GM19467 (cell line): Measurements from ENCODE around the gene OTULIN.

ENCODE experiments used
- ATAC-seq: cut with Tn5 transposase; IDR thresholded peaks from one replicate; pipeline ENCODE4 v1.9.1; 2021; ENCODE audit warnings: mild to moderate bottlenecking, moderate library complexity; ENCODE audit not compliant: unreplicated experiment

Gene OTULIN

DNA sequence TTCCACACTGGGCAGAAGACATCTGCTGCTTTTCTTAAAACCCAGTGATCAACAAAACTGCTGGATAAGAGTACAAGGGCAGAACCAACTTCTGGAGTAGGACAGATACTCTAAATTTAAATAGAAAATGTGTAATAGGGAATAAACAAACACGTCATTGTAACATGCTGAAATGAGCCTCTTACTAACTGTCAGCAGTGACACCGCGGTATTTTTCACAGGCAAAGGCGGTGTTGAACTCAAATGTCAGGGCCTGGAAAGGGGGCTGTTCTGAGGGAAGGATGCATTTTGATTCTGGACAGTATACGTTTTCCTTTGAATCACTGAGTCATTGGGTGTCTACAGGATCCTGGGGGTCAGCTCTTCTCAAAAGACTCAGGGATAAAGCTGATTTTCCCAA, 73.5 kb downstream of the OTULIN start:
- no peak for ATAC-seq

DNA sequence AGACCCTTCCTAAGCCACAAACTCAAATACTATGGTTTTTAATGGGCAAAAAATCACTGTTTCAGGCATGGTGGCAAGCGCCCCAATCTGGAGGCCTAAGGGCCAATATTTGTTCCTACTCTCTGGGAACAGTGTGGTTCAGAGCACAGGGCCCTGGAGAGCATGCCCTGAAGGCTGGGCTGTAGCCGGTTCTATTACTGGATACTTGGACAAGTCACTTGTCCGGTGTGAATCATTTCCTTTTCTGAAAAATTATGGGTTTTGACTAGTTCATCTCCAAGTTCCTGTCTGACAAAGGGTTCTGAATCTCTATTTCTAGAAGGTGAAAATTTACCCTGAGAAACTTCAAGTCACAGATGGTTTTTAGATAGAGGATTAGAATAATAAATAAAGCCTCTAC, 75.0 kb downstream of the OTULIN start:
- no peak for ATAC-seq

DNA sequence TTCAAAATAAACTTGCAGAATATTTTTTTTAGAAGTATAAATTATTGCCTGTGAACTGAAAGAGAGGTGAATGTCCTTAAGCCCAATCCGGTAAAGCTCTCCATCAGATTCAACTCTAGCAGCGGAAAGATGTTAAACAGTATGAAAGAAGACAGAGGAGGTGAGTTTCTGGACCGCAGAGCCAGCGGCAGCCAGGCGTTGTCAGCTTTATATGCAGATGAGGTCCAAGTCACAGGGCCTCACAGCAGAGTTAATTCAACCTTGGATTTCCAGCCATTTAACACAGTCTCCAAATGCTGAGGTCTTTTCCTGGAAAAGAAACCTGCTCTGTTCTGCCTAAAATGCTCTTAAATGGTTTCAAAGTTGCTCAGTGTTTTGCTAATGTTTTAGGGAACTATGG, 75.5 kb downstream of the OTULIN start:
- no peak for ATAC-seq

DNA sequence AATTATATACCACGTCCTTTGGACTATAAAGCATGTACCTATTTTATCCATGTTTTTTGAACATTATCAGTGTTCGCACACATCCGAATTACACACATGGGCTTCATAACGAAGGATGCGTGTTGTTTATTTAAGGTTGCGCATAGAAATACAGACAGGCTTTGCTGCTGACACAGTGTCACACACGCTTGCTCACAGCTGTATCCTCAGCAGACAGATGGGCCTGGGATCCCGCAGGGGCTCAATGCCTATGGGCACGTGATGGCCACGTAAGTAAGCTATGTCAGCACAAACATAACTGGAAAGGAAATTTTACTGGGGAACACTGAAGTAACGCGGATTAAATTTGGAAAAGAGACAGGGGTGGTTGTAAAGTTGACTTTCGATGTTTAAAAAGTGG, 76.6 kb downstream of the OTULIN start:
- ATAC-seq: no peak

DNA sequence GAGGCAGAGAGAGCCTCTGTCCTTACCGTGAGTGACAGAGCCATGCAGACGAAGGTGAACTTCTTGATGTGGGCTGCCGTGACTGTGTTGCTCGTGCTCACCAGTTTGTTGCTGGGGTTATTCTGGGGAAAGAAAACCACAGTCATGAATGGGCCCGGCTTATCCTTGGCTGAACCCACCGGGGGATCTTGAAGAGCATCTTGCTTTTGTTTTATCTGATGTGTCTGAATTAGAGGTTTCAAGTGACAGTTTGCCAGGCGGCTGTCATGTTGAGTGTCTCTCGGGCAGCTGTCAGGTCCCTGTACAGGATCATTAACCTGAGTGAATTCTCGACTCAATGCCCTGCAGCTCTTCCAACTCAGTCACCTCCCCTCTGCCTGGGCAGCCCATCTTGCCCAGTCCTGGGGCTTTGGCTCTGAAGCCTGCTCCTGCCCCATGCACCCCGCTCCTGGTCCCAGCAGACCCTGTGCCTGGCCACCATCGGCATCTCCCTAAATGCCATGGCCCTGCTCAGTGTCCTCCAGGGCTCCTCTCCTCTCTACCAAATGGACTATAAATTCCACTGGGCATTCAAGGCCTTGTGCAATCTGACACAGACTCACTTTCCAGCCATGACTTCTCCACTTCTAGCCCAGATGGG, 77.4 kb downstream of the OTULIN start:
- no peak for ATAC-seq

DNA sequence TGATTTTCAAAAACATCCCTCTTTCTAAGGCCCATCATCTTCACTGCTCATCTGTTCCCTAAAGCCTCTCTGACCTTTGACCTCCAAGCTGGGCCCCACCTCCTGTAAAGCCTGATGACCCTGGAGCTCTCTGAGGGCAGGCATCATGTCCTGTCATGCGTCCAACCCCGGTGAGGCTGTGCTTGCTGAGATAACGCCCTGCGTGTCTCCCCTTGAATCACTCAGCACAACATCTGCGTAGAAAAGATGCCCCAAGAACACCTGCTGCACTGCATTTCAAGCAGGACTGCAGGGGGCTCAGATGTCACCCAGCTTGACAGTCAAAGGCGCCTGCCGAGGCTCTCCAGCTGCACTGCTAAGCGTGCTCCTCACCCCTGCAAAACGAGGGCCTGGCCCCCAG, 78.0 kb downstream of the OTULIN start:
- ATAC-seq: no peak

DNA sequence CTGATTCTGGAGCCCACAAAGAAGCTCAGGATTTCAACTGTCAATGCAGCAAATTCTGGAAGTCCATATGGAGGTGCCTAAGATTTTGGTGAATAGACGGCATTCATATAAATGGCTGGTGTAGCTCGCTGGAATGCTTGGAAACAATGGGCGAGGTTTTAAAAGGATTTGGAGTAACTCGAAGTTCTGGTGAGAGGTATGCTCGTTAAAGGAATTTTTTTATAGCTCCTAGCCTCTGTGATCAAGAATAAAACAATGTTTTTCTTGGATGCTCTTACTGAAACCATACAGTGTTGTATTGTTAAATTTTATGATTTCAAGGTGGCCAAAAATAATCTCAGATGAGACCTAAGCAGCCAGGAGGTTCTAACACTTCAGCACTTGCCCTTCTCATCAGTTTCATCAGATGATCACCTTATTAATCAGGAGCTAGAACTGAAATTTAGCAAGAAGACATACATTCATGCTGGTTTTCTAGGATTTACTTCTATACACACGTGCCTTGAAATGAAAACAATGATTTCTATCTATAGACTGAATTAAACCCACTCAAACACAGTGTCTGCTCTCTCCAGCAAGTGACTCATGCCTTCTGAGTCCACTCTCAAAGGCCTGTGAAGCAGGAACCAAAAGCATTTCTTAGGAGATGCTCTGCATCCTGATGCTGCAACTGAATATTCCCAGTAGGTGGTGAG, 79.2 kb downstream of the OTULIN start:
- no peak for ATAC-seq

DNA sequence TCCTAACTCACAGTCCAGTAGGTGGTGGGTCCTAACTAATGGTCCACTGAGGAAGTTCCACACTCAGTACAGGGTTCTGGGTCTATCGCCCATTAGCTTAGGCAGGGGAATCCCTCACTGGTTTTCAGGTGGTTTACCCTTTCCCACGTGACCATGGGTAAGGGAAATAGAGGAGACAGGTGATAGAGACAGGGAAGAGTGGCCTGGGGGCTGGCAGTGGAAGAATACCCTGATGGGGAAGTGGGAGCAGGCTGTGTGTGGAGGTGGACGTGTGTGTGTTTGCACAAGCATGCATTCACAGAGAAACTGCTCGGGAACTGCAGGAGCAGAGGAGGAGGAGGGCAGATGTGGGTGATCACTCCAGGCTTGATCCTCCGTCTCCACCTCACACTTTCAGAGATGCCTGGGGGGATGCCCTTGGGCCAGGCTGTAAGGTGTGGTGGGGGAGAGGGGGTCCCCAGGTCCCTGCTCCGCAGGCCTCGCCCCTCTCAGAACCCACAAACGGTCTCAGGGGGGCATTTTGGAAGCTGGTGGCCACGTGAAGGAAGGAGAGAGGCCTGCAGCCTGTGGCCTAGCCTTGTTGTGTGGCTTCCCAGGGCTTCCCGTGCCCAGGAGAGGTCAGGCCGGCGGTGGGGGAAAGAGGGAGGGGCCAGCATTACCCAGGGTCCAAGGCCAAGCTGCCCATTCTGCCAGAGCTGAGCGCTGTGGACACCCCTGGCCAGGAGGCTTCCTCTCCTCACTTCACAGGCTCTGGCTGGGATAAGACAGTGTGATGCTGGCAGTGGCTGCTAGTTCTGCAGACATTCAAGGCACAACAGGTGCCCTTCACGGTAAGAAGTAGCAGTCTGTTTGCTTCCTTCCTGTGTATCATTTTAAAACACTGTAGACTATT, 80.0 kb downstream of the OTULIN start:
- no peak for ATAC-seq

DNA sequence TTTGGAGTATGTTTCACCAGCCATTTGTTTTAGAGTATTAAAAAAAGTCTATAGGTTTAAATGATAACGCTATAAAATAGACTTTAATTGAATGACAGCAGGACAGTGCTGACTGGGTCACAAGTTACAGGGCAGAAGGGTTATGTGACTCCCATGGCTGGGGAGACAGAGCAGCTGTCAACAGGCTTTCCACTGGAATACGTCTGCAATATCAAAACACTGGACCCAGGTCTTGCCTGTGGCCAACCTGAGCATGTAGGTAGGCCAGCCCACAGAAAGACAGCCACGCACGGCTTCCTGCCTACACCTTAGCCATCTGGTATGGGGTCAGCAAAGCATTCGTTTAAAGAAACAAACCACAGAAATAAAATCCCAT, 80.7 kb downstream of the OTULIN start:
- ATAC-seq: no peak

DNA sequence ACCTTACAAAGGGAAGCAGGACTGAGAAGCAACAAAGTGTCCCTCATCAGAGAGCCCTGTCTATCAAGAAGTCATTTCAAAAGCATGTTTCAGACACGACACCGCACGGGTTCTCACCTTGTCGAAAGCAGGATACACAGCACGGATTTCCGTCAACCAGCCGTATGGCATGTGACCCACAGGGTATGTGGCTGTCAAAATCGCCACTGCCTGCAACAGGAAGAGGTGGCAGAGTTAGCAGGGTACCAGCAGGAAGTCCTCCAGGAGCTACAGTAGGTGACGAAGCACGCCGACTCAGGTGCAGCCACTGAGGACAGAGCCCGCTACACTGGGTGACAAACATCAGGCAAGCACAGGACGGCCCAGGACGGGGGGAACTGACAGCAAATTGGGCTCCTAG, 81.2 kb downstream of the OTULIN start:
- no peak for ATAC-seq

DNA sequence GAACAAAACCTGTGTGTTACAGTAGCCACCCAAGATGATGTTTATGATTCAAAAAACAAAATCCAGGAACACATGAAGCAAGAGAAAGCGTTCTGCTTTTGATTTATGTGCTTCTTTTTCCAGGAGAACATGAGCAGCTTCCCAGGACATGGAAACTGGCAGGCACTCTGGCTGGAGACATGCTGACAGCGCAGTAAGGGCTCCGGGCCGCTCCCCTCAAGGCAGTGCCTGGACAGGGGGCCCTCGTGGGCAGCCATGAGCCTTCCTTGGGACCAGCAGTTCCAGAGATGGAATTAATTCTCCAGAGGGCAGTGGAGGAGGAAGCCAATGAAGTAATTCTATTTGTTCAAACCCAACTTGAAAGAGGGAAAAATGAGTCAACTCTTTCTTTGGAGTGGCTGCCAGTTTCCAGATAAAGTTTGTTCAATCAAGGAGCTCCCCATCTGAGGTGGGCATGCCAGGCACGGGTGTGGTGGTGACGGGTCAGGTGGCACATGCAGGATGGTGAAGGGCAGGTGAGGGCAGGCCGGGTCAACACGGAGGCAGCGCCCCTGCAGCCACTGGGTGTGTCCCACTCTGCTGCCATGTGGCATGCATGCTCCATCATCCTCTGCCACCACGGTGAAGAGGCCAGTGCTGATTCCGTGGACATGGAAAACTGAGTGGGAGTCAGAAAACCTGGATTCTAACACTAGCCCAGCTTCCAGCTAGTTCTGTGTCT, 83.8 kb downstream of the OTULIN start:
- no peak for ATAC-seq
